Tibial nerve (tissue), 4 donors: Measurements from ENCODE around the gene DNASE2.

ENCODE experiments used
- CTCF ChIP-seq, 5 experiments: fragments of 200-600 bp in 3 of 5; fragments of 450-650 bp in 2 of 5; sonication (generic) in 3 of 5; IDR thresholded peaks; one replicate each; pipeline ENCODE4 v1.5.1; 2016 to 2019; ENCODE audit warnings: antibody characterized with exemption in 5 of 5, mild to moderate bottlenecking in 3 of 5, moderate library complexity in 2 of 5
- EP300 ChIP-seq, 2 donors: sonication (generic); formaldehyde crosslinking; IDR thresholded peaks; one replicate each; pipeline ENCODE4 v1.6.1; 2017; ENCODE audit warnings: antibody characterized with exemption in 2 of 2, mild to moderate bottlenecking in 1 of 2
- POLR2A ChIP-seq, 2 donors: fragments of 450-650 bp; IDR thresholded peaks; one replicate each; pipeline ENCODE4 v1.6.1; 2017; ENCODE audit warnings: antibody characterized with exemption in 2 of 2, mild to moderate bottlenecking in 2 of 2, moderate library complexity in 2 of 2

GRCh38 chr19:12907166-12907565 lies 25.9 kb upstream of the DNASE2 start:
- TF ChIP-seq CTCF (IDR thresholded peaks at IDR 0.05): no peak
- no peak for TF ChIP-seq EP300 (IDR thresholded peaks at IDR 0.05)
- TF ChIP-seq POLR2A (IDR thresholded peaks at IDR 0.05): no peak
